Ishikawa (cell line): Measurements from ENCODE around the gene GNG14.

Source experiments
- CEBPB ChIP-seq: IDR thresholded peaks from 2 replicates; pipeline ENCODE4 v1.6.1; 2012
- CREB1 ChIP-seq: IDR thresholded peaks from 2 replicates; pipeline ENCODE4 v1.6.1; 2012; ENCODE audit warnings: low read depth
- EGR1 ChIP-seq: IDR thresholded peaks from 2 replicates; pipeline ENCODE4 v1.6.1; 2012
- EP300 ChIP-seq: IDR thresholded peaks from 2 replicates; pipeline ENCODE4 v1.6.1; 2012; ENCODE audit warnings: borderline replicate concordance
- FOXM1 ChIP-seq: IDR thresholded peaks from 2 replicates; pipeline ENCODE4 v1.6.1; 2012; ENCODE audit warnings: low read depth, borderline replicate concordance
- NFIC ChIP-seq: IDR thresholded peaks from 2 replicates; pipeline ENCODE4 v1.6.1; 2012
- RAD21 ChIP-seq: IDR thresholded peaks from 2 replicates; pipeline ENCODE4 v1.6.1; 2012; ENCODE audit warnings: low read depth
- TAF1 ChIP-seq: IDR thresholded peaks from 2 replicates; pipeline ENCODE4 v1.6.1; 2012; ENCODE audit warnings: low read depth, mild to moderate bottlenecking
- TCF12 ChIP-seq: IDR thresholded peaks from 2 replicates; pipeline ENCODE4 v1.6.1; 2012; ENCODE audit warnings: low read depth
- TEAD4 ChIP-seq: IDR thresholded peaks from 2 replicates; pipeline ENCODE4 v1.6.1; 2012
- YY1 ChIP-seq: IDR thresholded peaks from 2 replicates; pipeline ENCODE4 v1.6.1; 2012; ENCODE audit warnings: low read depth
- ZBTB7A ChIP-seq: IDR thresholded peaks from 2 replicates; pipeline ENCODE4 v1.6.1; 2012; ENCODE audit warnings: low read depth
- TF ChIP-seq, protein P1 (sequence below): IDR thresholded peaks from 2 replicates; pipeline ENCODE4 v1.6.1; 2012
- TF ChIP-seq, protein P2 (sequence below): IDR thresholded peaks from 2 replicates; pipeline ENCODE4 v1.6.1; 2012
- TF ChIP-seq, protein P3 (sequence below): IDR thresholded peaks from 2 replicates; pipeline ENCODE4 v1.6.1; 2012; ENCODE audit warnings: low read depth, mild to moderate bottlenecking

The GNG14 gene

DNA sequence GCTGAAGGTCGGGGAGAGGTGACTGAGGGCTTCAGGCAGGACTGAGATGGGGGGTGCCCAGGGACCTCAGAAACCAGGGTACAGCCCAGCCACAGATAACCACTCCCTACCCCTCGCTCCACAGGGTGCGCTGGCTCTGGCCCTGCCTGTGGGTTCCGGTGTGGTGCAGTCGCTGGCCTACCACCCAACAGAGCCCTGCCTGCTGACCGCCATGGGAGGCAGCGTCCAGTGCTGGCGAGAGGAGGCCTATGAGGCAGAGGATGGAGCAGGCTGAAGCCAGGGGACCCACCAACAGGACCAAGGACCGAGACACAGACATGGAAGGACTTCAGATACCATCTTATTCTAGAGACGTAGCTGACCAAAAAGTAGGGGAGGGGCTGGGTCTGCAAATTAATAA, 12.4 kb upstream of the GNG14 start:
- no peak for TF ChIP-seq RAD21
- TF ChIP-seq, protein P1, sequence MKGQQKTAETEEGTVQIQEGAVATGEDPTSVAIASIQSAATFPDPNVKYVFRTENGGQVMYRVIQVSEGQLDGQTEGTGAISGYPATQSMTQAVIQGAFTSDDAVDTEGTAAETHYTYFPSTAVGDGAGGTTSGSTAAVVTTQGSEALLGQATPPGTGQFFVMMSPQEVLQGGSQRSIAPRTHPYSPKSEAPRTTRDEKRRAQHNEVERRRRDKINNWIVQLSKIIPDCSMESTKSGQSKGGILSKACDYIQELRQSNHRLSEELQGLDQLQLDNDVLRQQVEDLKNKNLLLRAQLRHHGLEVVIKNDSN: no peak
- TF ChIP-seq EP300: no peak
- no peak for TF ChIP-seq TAF1
- no peak for TF ChIP-seq TCF12
- TF ChIP-seq, protein P2, sequence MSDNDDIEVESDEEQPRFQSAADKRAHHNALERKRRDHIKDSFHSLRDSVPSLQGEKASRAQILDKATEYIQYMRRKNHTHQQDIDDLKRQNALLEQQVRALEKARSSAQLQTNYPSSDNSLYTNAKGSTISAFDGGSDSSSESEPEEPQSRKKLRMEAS: no peak
- no peak for TF ChIP-seq ZBTB7A
- no peak for TF ChIP-seq TEAD4
- TF ChIP-seq FOXM1: no peak

DNA sequence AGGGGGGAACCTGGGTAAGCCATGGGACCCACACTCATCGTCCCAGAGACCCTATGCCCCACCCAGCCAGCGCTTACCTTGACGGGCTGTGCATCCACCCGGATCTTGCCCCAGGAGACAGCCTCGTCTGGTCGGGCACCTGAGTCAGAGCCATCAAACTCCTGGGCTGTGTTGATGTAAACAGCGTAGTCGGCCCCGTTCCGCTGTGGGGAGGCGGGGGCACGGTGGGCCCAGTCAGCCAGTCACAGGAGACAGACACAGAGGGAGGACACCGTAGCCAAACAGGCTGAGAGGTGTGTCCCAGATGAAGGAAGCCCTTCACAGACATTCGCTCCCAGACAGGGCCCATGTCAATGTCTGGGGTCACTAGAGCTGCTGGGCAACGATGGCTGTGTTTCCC, 11.9 kb upstream of the GNG14 start:
- TF ChIP-seq CEBPB (no peak), EP300 (no peak), YY1 (no peak), RAD21 (no peak), TEAD4 (no peak), EGR1 (no peak), FOXM1 (no peak), ZBTB7A (no peak), TAF1 (no peak), TCF12 (no peak), NFIC (no peak), CREB1 (no peak)
- TF ChIP-seq, protein P3, sequence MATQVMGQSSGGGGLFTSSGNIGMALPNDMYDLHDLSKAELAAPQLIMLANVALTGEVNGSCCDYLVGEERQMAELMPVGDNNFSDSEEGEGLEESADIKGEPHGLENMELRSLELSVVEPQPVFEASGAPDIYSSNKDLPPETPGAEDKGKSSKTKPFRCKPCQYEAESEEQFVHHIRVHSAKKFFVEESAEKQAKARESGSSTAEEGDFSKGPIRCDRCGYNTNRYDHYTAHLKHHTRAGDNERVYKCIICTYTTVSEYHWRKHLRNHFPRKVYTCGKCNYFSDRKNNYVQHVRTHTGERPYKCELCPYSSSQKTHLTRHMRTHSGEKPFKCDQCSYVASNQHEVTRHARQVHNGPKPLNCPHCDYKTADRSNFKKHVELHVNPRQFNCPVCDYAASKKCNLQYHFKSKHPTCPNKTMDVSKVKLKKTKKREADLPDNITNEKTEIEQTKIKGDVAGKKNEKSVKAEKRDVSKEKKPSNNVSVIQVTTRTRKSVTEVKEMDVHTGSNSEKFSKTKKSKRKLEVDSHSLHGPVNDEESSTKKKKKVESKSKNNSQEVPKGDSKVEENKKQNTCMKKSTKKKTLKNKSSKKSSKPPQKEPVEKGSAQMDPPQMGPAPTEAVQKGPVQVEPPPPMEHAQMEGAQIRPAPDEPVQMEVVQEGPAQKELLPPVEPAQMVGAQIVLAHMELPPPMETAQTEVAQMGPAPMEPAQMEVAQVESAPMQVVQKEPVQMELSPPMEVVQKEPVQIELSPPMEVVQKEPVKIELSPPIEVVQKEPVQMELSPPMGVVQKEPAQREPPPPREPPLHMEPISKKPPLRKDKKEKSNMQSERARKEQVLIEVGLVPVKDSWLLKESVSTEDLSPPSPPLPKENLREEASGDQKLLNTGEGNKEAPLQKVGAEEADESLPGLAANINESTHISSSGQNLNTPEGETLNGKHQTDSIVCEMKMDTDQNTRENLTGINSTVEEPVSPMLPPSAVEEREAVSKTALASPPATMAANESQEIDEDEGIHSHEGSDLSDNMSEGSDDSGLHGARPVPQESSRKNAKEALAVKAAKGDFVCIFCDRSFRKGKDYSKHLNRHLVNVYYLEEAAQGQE: no peak
- TF ChIP-seq, protein P1: no peak
- TF ChIP-seq, protein P2: no peak

DNA sequence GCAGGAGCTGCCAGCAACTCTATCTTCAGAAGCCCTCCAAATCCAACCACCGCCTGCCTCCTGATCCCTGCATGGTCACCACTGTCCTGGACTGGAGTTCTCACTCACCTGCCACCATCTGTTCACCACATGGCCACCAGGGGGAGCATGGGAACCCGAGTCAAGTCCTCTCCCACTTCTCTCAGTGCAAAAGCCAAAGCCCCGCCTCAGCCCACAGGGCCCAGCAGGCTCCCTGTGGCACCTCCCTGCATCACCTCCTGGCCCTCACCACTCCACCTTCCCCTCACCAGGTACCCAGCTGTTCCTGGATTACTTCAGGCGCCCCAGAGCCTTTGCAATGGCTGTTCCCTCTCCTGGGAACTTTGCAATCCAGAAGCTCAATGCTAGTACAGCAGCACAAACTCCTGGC, 11.4 kb upstream of the GNG14 start:
- TF ChIP-seq FOXM1: no peak
- TF ChIP-seq RAD21: peak; percentile 44; the same call in 1 of the 2 replicates
- TF ChIP-seq EP300: no peak

DNA sequence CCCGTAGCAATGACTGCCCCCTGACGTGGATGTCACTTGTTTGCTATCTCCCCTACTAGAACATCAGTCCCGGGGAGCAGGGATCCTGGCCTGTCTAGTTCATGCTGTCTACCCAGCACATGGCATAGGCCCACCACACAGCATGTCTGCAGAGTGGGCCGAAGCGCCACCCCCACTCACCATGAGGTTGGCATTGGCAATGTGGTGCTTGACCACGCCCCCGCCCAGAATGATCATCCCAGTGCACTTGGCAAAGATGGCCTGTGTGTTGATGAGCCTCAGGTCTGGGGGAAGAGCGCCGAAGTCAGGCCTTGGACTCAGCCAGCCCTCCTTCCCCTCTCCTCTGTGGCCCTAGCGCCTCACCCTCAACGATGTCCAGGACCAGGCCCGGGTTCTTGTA, 10.9 kb upstream of the GNG14 start:
- TF ChIP-seq FOXM1 (no peak), ZBTB7A (no peak), CREB1 (no peak), CEBPB (no peak), EP300 (no peak), TEAD4 (no peak), YY1 (no peak), NFIC (no peak), TAF1 (no peak), TCF12 (no peak), RAD21 (no peak), EGR1 (no peak)
- TF ChIP-seq, protein P3: no peak
- TF ChIP-seq, protein P1: no peak
- TF ChIP-seq, protein P2: no peak

DNA sequence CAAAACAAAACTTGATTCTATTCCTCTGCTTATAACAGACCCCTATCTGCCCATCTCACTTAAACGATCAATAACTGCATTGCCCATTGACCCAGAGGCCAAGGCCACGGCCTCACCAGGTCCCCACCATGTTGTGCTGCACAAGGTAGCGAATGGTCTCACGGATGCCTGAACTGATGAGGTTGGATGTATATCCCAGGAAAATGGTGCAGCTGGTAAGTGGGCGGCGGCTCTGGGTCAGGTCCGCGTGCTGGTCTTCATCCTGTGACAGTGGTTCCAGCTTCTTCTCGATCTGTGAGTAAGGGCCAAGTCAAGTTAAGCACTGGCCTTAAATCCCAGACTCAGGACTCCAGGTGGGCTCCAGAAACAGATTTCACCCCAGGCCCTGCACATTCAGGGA, 7.8 kb upstream of the GNG14 start:
- TF ChIP-seq CREB1 (no peak), TCF12 (no peak), FOXM1 (no peak), EP300 (no peak), YY1 (no peak)
- TF ChIP-seq, protein P1: no peak
- TF ChIP-seq, protein P3: no peak
